CD4-positive, alpha-beta T cell (primary cell): ENCODE results near the gene ADGRG2. TPM values are rescaled to one million over a fixed set of nuclear protein-coding genes. Genes with fewer than 3 reads are reported as not detected.

Source experiments
- ATAC-seq: fragments of 200-7000 bp; cut with Tn5 transposase; one replicate; pipeline ENCODE4 v1.10.0; 2022; ENCODE audit warnings: mild to moderate bottlenecking; ENCODE audit not compliant: poor library complexity
- CTCF ChIA-PET: fragments of 350-600 bp; sonication (Branson Sonifier 250); formaldehyde crosslinking; loops from one replicate; lab custom pipeline; 2021; ENCODE audit warnings: antibody characterized with exemption, inconsistent platforms; lab: Charles Lee
- POLR2A ChIA-PET: fragments of 350-600 bp; sonication (Branson Sonifier 250); formaldehyde crosslinking; loops from one replicate; lab custom pipeline; 2021; ENCODE audit warnings: antibody characterized with exemption, inconsistent platforms; lab: Charles Lee
- DNase-seq, 14 experiments: peaks; one replicate each; pipeline ENCODE4 v3.0.0-alpha.2; 2013 to 2020; ENCODE audit warnings: mixed read lengths in 2 of 14
- H3K27ac ChIP-seq, 2 donors: one replicate each; pipeline versions ENCODE4 v1.5.1 to v1.7.0; 2013; ENCODE audit warnings: low read length in 2 of 2, low read depth in 1 of 2, mild to moderate bottlenecking in 1 of 2
- H3K27me3 ChIP-seq, 2 experiments: 1 replicate in 1 of 2; 2 replicates in 1 of 2; pipeline versions ENCODE4 v1.6.1 to v1.7.0; 2013; ENCODE audit warnings: low read length in 2 of 2, control low read depth in 1 of 2, mild to moderate bottlenecking in 1 of 2, moderate library complexity in 1 of 2; ENCODE audit not compliant: insufficient read depth in 2 of 2, control insufficient read depth in 1 of 2
- H3K36me3 ChIP-seq: one replicate; pipeline ENCODE4 v1.6.1; 2013; ENCODE audit warnings: low read length, control low read depth; ENCODE audit not compliant: insufficient read depth
- H3K4me1 ChIP-seq: one replicate; pipeline ENCODE4 v1.6.1; 2013; ENCODE audit warnings: low read length, control low read depth; ENCODE audit not compliant: insufficient read depth
- H3K4me3 ChIP-seq: one replicate; pipeline ENCODE4 v1.5.1; 2013; ENCODE audit warnings: mild to moderate bottlenecking, low read length, moderate library complexity
- H3K9me3 ChIP-seq, 2 experiments: 1 replicate in 1 of 2; 2 replicates in 1 of 2; pipeline versions ENCODE4 v1.6.1 to v1.7.0; 2013; ENCODE audit warnings: low read length in 2 of 2, mild to moderate bottlenecking in 2 of 2, control low read depth in 1 of 2, moderate library complexity in 1 of 2; ENCODE audit not compliant: control insufficient read depth in 1 of 2, insufficient read depth in 1 of 2
- H3K27ac Mint-ChIP-seq: one replicate; pipeline ENCODE4 v1.8.0; 2020; ENCODE audit warnings: mixed read lengths
- H3K27me3 Mint-ChIP-seq: one replicate; pipeline ENCODE4 v1.8.0; 2021; ENCODE audit warnings: mixed read lengths
- H3K36me3 Mint-ChIP-seq: one replicate; pipeline ENCODE4 v1.8.0; 2021; ENCODE audit warnings: low read depth, mixed read lengths
- H3K4me1 Mint-ChIP-seq: one replicate; pipeline ENCODE4 v1.8.0; 2021; ENCODE audit warnings: low read depth, mixed read lengths
- H3K4me3 Mint-ChIP-seq: one replicate; pipeline ENCODE4 v1.8.0; 2020; ENCODE audit warnings: mild to moderate bottlenecking, mixed read lengths
- H3K9me3 Mint-ChIP-seq: one replicate; pipeline ENCODE4 v1.8.0; 2020; ENCODE audit warnings: mixed read lengths
- intact Hi-C, 2 experiments: fragments of 100-400 bp; cut with DNase I in 1 of 2; cut with micrococcal nuclease in 1 of 2; formaldehyde crosslinking; loops; one replicate each; pipeline versions ENCODE4 v1.15.1 to v1.9.0; 2023 to 2025; cut with DNase I, micrococcal nuclease
- total RNA-seq, 174 experiments: library from RNA in 2 of 174; stranded (reverse) in 2 of 174; gene quantifications; one replicate each; pipeline ENCODE4 v1.2.3 and lab custom pipeline; 2021 to 2026
- TF ChIP-seq, protein P1 (sequence below): fragments of 200-600 bp; IDR thresholded peaks from one replicate; pipeline ENCODE4 v1.8.0; 2022; ENCODE audit warnings: antibody characterized with exemption, mild to moderate bottlenecking

ADGRG2 gene
- total RNA-seq, 2 experiments from 2014 or later: not detected

DNA sequence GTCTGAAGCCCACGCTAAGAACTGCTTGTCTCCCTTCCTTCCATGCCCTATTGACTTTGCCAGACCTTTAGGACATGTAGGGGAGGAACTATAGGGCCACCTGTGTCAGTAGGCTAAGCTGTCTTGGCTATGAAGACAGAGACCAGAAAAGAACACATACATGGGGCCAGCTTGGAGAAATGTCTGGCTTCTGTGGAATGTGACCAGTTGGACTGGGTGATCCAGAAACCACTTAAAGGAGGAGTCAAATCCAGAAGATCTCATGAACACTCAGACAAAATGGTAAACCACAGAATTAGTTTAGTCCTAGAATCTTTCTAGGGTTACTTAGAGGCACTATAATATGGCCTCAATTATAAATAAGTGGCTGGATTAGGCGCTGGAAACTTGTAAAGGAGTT, 180.4 kb downstream of the ADGRG2 start:
- DNase-seq (no peak), ATAC-seq (no peak)
- H3K9me3 Mint-ChIP-seq: no peaks in the 10 kb centered on the region
- H3K4me3 Mint-ChIP-seq: no peak overlapping the region
- no peaks in the 10 kb centered on the region for H3K27me3 Mint-ChIP-seq
- TF ChIP-seq, protein P1, sequence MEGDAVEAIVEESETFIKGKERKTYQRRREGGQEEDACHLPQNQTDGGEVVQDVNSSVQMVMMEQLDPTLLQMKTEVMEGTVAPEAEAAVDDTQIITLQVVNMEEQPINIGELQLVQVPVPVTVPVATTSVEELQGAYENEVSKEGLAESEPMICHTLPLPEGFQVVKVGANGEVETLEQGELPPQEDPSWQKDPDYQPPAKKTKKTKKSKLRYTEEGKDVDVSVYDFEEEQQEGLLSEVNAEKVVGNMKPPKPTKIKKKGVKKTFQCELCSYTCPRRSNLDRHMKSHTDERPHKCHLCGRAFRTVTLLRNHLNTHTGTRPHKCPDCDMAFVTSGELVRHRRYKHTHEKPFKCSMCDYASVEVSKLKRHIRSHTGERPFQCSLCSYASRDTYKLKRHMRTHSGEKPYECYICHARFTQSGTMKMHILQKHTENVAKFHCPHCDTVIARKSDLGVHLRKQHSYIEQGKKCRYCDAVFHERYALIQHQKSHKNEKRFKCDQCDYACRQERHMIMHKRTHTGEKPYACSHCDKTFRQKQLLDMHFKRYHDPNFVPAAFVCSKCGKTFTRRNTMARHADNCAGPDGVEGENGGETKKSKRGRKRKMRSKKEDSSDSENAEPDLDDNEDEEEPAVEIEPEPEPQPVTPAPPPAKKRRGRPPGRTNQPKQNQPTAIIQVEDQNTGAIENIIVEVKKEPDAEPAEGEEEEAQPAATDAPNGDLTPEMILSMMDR: no peak
- ChIA-PET POLR2A (interaction anchor here (1.3 kb wide), 1 partner anchor 55 kb away, joined by 3 read pairs; no protein-coding TSS in a partner anchor), CTCF (no interaction called here)
- no peaks in the 10 kb centered on the region for H3K4me1 ChIP-seq
- intact Hi-C loops: no loop called here
- peaks cover 37% of the 10 kb centered on the region for H3K36me3 ChIP-seq
- peaks cover 54% of the 10 kb centered on the region for H3K36me3 Mint-ChIP-seq
- H3K27me3 ChIP-seq: no peaks in the 10 kb centered on the region
- no peaks in the 10 kb centered on the region for H3K4me1 Mint-ChIP-seq
- H3K4me3 ChIP-seq: no peak overlapping the region
- no peaks in the 10 kb centered on the region for H3K9me3 ChIP-seq
- H3K27ac ChIP-seq: no peak overlapping the region
- H3K27ac Mint-ChIP-seq: no peak overlapping the region

Other genes with a start within 250 kb of the ADGRG2 start
- gene PHKA2, start 138.4 kb downstream of the ADGRG2 start, total RNA-seq: 10 to 100 TPM; 28.5 to 31.4 TPM
- gene PDHA1, start 221.5 kb upstream of the ADGRG2 start, total RNA-seq: 10 to 100 TPM; 95.8 to 99.0 TPM